ENCODE measurements around the gene LHFPL6. TPM values are rescaled to one million over a fixed set of nuclear protein-coding genes. Genes with fewer than 3 reads are reported as not detected.
A peak's percentile ranks its signal among the peaks of the same experiment; 100 is the strongest.

The LHFPL6 gene
- total RNA-seq, 1 donor from 2014 or later = 5.3 TPM

DNA sequence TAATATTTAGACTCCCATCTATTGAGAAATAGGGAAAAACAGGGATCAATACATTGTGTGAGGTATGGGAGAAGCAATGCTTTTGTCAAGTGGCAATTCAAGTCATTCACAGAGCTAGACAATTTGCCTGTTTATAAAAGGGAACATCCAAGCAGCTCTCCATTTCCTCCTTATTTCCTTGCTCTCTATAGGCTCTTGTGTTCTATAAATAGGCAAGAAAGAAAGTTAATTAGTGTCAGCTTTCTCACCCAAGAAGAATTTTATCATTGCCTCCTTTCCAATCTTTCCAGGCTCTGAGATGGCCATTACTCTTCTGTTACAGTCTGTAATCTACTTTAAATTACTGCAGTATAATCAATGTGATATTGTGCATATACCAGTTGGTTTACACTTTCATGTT lies 199.9 kb downstream of the LHFPL6 start:
- DNase-seq (ENCODE audit: low read depth) (no peak), FAIRE-seq (no peak)
- no peak overlapping the region for H3K4me3 ChIP-seq (ENCODE audit: low read depth, low read length)
- no peaks in the 10 kb centered on the region for H3K36me3 ChIP-seq (ENCODE audit: control insufficient read depth, insufficient read depth, low read length)
- TF ChIP-seq, protein P1, sequence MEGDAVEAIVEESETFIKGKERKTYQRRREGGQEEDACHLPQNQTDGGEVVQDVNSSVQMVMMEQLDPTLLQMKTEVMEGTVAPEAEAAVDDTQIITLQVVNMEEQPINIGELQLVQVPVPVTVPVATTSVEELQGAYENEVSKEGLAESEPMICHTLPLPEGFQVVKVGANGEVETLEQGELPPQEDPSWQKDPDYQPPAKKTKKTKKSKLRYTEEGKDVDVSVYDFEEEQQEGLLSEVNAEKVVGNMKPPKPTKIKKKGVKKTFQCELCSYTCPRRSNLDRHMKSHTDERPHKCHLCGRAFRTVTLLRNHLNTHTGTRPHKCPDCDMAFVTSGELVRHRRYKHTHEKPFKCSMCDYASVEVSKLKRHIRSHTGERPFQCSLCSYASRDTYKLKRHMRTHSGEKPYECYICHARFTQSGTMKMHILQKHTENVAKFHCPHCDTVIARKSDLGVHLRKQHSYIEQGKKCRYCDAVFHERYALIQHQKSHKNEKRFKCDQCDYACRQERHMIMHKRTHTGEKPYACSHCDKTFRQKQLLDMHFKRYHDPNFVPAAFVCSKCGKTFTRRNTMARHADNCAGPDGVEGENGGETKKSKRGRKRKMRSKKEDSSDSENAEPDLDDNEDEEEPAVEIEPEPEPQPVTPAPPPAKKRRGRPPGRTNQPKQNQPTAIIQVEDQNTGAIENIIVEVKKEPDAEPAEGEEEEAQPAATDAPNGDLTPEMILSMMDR (IDR thresholded peaks at IDR 0.05; ENCODE audit: insufficient read depth, low read length, severe bottlenecking) = no peak
- no peaks in the 10 kb centered on the region for H3K27me3 ChIP-seq (ENCODE audit: control insufficient read depth, insufficient read depth, low read length)

DNA sequence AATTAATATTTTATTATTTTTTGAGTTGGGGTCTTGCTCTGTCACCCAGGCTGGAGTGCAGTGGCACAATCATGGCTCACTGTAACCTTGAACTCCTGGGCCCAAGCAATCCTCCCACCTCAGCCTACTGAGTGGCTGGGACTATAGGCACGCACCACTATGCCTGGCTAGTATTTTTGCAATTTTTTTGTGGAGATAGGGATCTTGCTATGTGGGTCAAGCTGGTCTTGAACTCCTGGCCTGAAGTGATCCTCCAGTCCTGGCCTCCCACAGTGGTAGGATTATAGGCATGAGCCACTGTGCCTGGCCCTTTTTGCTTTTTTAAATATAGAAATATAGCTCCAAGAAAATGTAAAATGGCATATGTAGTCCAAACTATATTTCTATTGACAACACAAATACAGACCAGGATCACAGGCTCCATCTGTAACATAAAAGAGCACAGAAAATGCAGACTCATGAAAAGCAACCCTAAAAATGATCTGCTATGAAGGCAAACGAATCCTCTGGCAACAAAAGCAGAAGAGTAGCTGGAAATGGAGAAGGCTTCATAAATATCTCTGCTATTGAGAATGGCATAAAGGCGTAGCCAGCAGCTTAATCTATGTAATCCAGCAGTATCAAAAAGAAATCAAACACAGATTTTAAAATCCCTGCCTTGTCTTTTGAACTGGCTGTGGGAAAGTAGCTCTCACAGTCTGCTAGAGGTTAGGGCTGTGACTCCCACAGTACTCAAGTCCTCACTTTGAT lies 200.6 kb downstream of the LHFPL6 start:
- TF ChIP-seq, protein P1 (IDR thresholded peaks at IDR 0.05; ENCODE audit: insufficient read depth, low read length, severe bottlenecking) = no peak
- DNase-seq (ENCODE audit: low read depth) (no peak), FAIRE-seq (no peak)
- H3K36me3 ChIP-seq (ENCODE audit: control insufficient read depth, insufficient read depth, low read length) = no peaks in the 10 kb centered on the region
- H3K27me3 ChIP-seq (ENCODE audit: control insufficient read depth, insufficient read depth, low read length) = no peaks in the 10 kb centered on the region
- H3K4me3 ChIP-seq (ENCODE audit: low read depth, low read length) = no peak overlapping the region

DNA sequence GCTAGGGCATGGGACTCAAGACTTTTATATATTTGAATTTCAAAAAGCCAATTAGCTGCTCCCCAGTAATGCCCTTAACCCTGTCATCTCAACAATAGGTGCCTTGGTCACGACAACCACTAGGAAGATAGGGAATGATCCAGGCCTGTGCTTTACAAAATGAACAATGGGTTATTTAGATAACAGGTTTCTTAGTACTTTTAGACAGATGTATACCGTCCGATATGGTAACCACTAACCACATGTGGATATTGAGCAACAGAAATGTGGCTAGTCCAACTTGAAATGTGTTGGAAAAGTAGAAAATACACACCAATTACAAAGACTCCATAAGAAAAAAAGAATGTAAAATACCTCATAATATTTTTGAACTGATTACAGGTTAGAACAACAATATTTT lies 201.2 kb downstream of the LHFPL6 start:
- DNase-seq (ENCODE audit: low read depth) (no peak), FAIRE-seq (no peak)
- Histone ChIP-seq H3K36me3 (ENCODE audit: control insufficient read depth, insufficient read depth, low read length) (no peaks in the 10 kb centered on the region), H3K4me3 (ENCODE audit: low read depth, low read length) (no peak overlapping the region), H3K27me3 (ENCODE audit: control insufficient read depth, insufficient read depth, low read length) (no peaks in the 10 kb centered on the region)
- TF ChIP-seq, protein P1 (IDR thresholded peaks at IDR 0.05; ENCODE audit: insufficient read depth, low read length, severe bottlenecking) = no peak

DNA sequence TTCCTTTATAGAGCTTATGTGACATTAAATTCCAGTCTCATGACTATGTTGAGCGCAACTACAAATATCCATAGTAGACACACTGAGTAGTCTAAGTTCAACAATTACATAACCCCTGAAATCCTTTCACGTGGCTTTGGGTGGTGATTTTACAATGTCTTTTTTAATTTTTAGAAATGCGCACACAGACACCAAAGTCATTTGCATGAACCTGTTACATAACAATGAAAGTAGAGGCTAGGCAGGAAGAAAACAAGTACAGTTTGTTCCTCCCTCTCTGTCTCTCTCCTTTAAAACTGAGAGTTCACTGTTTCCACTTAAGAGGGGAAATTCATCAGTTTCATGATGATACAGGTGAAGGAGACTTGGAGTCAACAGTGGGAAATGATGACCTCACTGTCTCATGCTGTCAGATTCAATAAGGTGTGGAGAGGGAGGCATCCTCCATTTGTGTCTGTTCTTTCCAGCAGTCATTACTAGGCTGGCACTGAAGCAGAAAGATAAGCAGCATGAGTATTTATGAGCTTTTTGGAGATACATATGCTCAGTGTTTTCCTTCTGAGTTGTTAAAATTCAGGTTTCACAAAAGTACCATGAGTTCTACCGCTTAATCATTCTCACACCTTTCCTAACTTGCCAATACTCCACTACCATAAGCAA lies 201.8 kb downstream of the LHFPL6 start:
- Histone ChIP-seq H3K36me3 (ENCODE audit: control insufficient read depth, insufficient read depth, low read length) (no peaks in the 10 kb centered on the region), H3K27me3 (ENCODE audit: control insufficient read depth, insufficient read depth, low read length) (no peaks in the 10 kb centered on the region), H3K4me3 (ENCODE audit: low read depth, low read length) (no peak overlapping the region)
- FAIRE-seq = no peak
- TF ChIP-seq, protein P1 (IDR thresholded peaks at IDR 0.05; ENCODE audit: insufficient read depth, low read length, severe bottlenecking) = no peak
- peak; percentile 3 for DNase-seq (ENCODE audit: low read depth)

DNA sequence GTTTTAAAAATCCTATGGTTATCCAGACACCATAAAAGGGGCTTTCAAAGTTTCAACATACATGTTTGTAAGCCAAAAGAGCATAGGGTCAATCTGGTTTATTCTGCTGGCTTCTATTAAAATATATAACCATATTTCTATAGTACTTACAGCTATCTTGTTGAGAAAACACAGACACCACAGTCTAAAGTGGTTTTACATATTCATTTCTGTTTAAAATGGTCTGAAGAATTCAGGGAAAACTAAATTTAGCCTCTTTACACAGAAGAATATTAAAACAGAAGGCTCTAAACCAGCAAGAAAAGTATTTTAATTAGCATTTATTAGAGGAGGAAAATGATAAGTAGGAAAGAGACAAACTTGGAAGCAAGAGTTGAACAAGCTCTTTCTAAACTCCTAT lies 203.9 kb downstream of the LHFPL6 start:
- TF ChIP-seq, protein P1 (IDR thresholded peaks at IDR 0.05; ENCODE audit: insufficient read depth, low read length, severe bottlenecking) = no peak
- no peak overlapping the region for H3K4me3 ChIP-seq (ENCODE audit: low read depth, low read length)
- no peaks in the 10 kb centered on the region for H3K27me3 ChIP-seq (ENCODE audit: control insufficient read depth, insufficient read depth, low read length)
- no peaks in the 10 kb centered on the region for H3K36me3 ChIP-seq (ENCODE audit: control insufficient read depth, insufficient read depth, low read length)
- DNase-seq (ENCODE audit: low read depth) (no peak), FAIRE-seq (no peak)
